H54 (cell line): ENCODE measurements around the gene ZNF512B.

Source experiments
- DNase-seq: peaks from one replicate; pipeline ENCODE4 v3.0.0; 2011; ENCODE audit warnings: low spot score, mixed read lengths; ENCODE audit not compliant: insufficient read length
- FAIRE-seq: peaks from 3 replicates; lab custom pipeline; 2011; peaks lifted over from hg19 to GRCh38; lab: Jason Lieb, UNC
- POLR2A ChIP-seq: IDR thresholded peaks from 2 replicates; pipeline ENCODE4 v1.6.1; 2011; ENCODE audit warnings: low read depth, mild to moderate bottlenecking, low read length

The ZNF512B gene

DNA sequence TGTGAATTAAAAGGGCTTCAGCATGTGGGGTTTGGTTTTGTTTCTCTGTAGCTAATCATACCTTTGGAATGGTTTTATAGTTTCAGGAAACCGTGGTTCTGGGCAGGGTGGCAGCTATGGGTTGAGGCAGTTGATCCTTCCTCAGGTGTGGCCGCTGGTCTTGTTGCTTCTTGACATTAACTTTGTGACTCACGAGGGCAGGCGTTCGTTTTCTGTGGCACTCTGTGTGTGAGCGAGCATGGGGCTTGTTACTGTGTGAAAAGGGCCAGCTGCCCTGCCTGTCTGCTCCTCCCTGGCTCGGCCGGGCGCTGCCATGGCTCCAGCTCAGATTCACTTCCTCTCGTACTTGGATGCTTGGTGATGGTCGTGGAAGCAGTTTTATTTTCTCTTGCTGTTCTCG is 58.6 kb downstream of the ZNF512B start:
- TF ChIP-seq POLR2A, result no peak
- DNase-seq (no peak), FAIRE-seq (no peak)

DNA sequence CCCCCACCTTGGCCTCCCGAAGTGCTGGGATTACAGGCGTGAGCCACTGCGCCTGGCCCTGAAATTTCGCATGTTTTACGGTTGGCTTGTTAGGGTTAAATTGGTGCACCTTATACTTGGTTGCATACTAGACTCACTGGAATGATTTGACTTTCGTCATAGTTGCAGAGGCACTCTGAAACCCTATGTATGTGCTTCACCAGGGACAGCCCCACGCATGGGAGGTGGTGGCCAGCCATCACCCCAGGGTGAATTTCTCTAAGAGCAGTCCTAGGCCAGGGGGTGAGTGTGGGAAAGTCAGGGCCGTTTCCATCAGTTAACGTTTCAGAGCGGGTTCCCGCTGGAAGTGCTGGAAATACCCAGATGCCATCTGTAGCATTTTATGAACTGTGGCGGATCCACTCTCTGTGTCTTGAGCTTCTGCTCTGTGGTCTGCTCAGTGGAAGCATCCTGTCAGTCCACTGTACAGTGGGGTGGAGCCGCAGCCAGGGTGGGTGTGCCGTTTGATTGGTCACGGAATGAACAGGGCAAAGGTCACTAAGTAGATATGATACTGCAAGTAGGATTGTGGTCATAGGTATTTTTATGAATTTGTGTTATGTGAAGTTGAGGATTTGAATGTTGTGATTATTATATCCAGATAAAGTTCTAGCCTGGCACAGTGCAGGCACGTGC is 61.6 kb downstream of the ZNF512B start:
- TF ChIP-seq POLR2A, result no peak
- FAIRE-seq (no peak), DNase-seq (no peak)
